IPS-11a (cell line): ENCODE measurements around the gene ANKRD66.
"Not testable (repeated sequence)": the region's sequence is repeated elsewhere in the genome, so short reads cannot be mapped to it uniquely, and the experiment has no call there.

Source experiments
- H3K4me3 ChIP-seq: one replicate; pipeline ENCODE4 v1.5.1; 2013; ENCODE audit warnings: low read depth, low read length, control low read depth

ANKRD66 gene

GRCh38 chr6:46746696-46747095 is at the start of gene ANKRD66:
Gene ANKRD66 (plus strand): TSS chr6:46746933. CDS start chr6:46751949, 5,016 bp downstream.
- H3K4me3 ChIP-seq = no peak within 1 kb of the TSS

GRCh38 chr6:46699970-46700369 is 46.8 kb upstream of the ANKRD66 start:
- no peak overlapping the region for H3K4me3 ChIP-seq

GRCh38 chr6:46704562-46704961 is 42.2 kb upstream of the ANKRD66 start:
- no peak overlapping the region for H3K4me3 ChIP-seq

- H3K4me3 ChIP-seq = no peak overlapping the region
Measured at GRCh38 chr6:46706464-46706863, 40.3 kb upstream of the ANKRD66 start.

GRCh38 chr6:46711491-46711890 is 35.2 kb upstream of the ANKRD66 start:
- no peak overlapping the region for H3K4me3 ChIP-seq

- H3K4me3 ChIP-seq = no peak overlapping the region
Measured at GRCh38 chr6:46715141-46715540, 31.6 kb upstream of the ANKRD66 start.

- H3K4me3 ChIP-seq = no peak overlapping the region
Measured at GRCh38 chr6:46719099-46719498, 27.6 kb upstream of the ANKRD66 start.

- H3K4me3 ChIP-seq = no peak overlapping the region
Measured at GRCh38 chr6:46720401-46720800, 26.3 kb upstream of the ANKRD66 start.

- no peak overlapping the region for H3K4me3 ChIP-seq
Measured at GRCh38 chr6:46729787-46730326, 16.9 kb upstream of the ANKRD66 start.

GRCh38 chr6:46730921-46731461 is 15.7 kb upstream of the ANKRD66 start:
- H3K4me3 ChIP-seq = no peak overlapping the region

- no peak overlapping the region for H3K4me3 ChIP-seq
Measured at GRCh38 chr6:46733341-46733801, 13.4 kb upstream of the ANKRD66 start.

GRCh38 chr6:46734867-46735719 is 11.6 kb upstream of the ANKRD66 start, which contains the start of gene PLA2G7:
Gene PLA2G7 (minus strand): TSS chr6:46735375. CDS start chr6:46722891, 12,484 bp downstream.
- H3K4me3 ChIP-seq = peak within 1 kb of the TSS; percentile 65

GRCh38 chr6:46735720-46736031 is 11.1 kb upstream of the ANKRD66 start:
- peak overlapping the region; percentile 65 for H3K4me3 ChIP-seq

GRCh38 chr6:46736906-46737305 is 9.8 kb upstream of the ANKRD66 start:
- no peak overlapping the region for H3K4me3 ChIP-seq

GRCh38 chr6:46741482-46741881 is 5.3 kb upstream of the ANKRD66 start:
- no peak overlapping the region for H3K4me3 ChIP-seq

- no peak overlapping the region for H3K4me3 ChIP-seq
Measured at GRCh38 chr6:46741910-46742309, 4.8 kb upstream of the ANKRD66 start.

- H3K4me3 ChIP-seq = no peak overlapping the region
Measured at GRCh38 chr6:46743425-46744158, 3.1 kb upstream of the ANKRD66 start.

- H3K4me3 ChIP-seq = not testable (repeated sequence)
Measured at GRCh38 chr6:46744159-46744725, 2.5 kb upstream of the ANKRD66 start.

GRCh38 chr6:46745973-46746372 is 760 bp upstream of the ANKRD66 start:
- H3K4me3 ChIP-seq = no peak overlapping the region

GRCh38 chr6:46748940-46749503 is 2.3 kb downstream of the ANKRD66 start:
- no peak overlapping the region for H3K4me3 ChIP-seq

- no peak overlapping the region for H3K4me3 ChIP-seq
Measured at GRCh38 chr6:46749731-46750130, 3.0 kb downstream of the ANKRD66 start.
